GM12872 (cell line): ENCODE data around the gene PLS1.

ENCODE experiments used
- CTCF ChIP-seq: IDR thresholded peaks from 3 replicates; pipeline ENCODE4 v1.5.1; 2011; ENCODE audit warnings: low read depth, mild to moderate bottlenecking, low read length, moderate library complexity; ENCODE audit not compliant: insufficient read depth

The PLS1 gene

GRCh38 chr3:142608631-142609030 lies 12.4 kb downstream of the PLS1 start:
- TF ChIP-seq CTCF, result no peak

GRCh38 chr3:142609136-142609535 lies 12.9 kb downstream of the PLS1 start:
- TF ChIP-seq CTCF, result no peak

- TF ChIP-seq CTCF, result no peak
Observed at GRCh38 chr3:142611206-142611605, 15.0 kb downstream of the PLS1 start.

- TF ChIP-seq CTCF, result no peak
Observed at GRCh38 chr3:142613491-142613890, 17.3 kb downstream of the PLS1 start.

- no peak for TF ChIP-seq CTCF
Observed at GRCh38 chr3:142614059-142614626, 17.9 kb downstream of the PLS1 start.

- no peak for TF ChIP-seq CTCF
Observed at GRCh38 chr3:142615171-142615570, 19.0 kb downstream of the PLS1 start.

GRCh38 chr3:142618917-142619461 lies 22.8 kb downstream of the PLS1 start:
- TF ChIP-seq CTCF, result no peak

- TF ChIP-seq CTCF, result no peak
Observed at GRCh38 chr3:142622405-142622804, 26.2 kb downstream of the PLS1 start.
